HEK293 (cell line): Measurements from ENCODE around the gene MRPS18B.

Experiments used
- PRDM1 ChIP-seq: fragments of 450-650 bp; formaldehyde crosslinking; IDR thresholded peaks from 2 replicates; pipeline ENCODE4; 2016; ENCODE audit warnings: missing biosample characterization, missing genetic modification characterization
- PRDM2 ChIP-seq: fragments of 450-650 bp; formaldehyde crosslinking; IDR thresholded peaks from 2 replicates; pipeline ENCODE4 v1.5.1; 2016; ENCODE audit warnings: missing biosample characterization, missing genetic modification characterization, borderline replicate concordance
- SALL2 ChIP-seq: fragments of 450-650 bp; formaldehyde crosslinking; IDR thresholded peaks from 2 replicates; pipeline ENCODE4 v1.5.0; 2017; ENCODE audit warnings: missing biosample characterization, mild to moderate bottlenecking, missing genetic modification characterization, borderline replicate concordance
- YY2 ChIP-seq: fragments of 450-650 bp; formaldehyde crosslinking; IDR thresholded peaks from 2 replicates; pipeline ENCODE4 v1.5.1; 2016; ENCODE audit warnings: missing biosample characterization, missing genetic modification characterization
- ZBTB1 ChIP-seq: fragments of 450-650 bp; formaldehyde crosslinking; IDR thresholded peaks from 2 replicates; pipeline ENCODE4 v1.5.1; 2016; ENCODE audit warnings: missing biosample characterization, missing genetic modification characterization
- ZBTB20 ChIP-seq: fragments of 450-650 bp; formaldehyde crosslinking; IDR thresholded peaks from 2 replicates; pipeline ENCODE4 v1.5.1; 2016; ENCODE audit warnings: missing biosample characterization, missing genetic modification characterization
- ZBTB48 ChIP-seq: fragments of 450-650 bp; formaldehyde crosslinking; IDR thresholded peaks from 2 replicates; pipeline ENCODE4 v1.5.1; 2016; ENCODE audit warnings: missing biosample characterization, missing genetic modification characterization
- ZNF140 ChIP-seq: fragments of 450-650 bp; formaldehyde crosslinking; IDR thresholded peaks from 2 replicates; pipeline ENCODE4 v1.5.1; 2016; ENCODE audit warnings: missing biosample characterization, missing genetic modification characterization
- ZNF155 ChIP-seq: fragments of 450-650 bp; formaldehyde crosslinking; IDR thresholded peaks from 2 replicates; pipeline ENCODE4 v1.5.1; 2016; ENCODE audit warnings: missing biosample characterization, missing genetic modification characterization
- ZNF18 ChIP-seq: fragments of 450-650 bp; formaldehyde crosslinking; IDR thresholded peaks from 2 replicates; pipeline ENCODE4 v1.5.1; 2016; ENCODE audit warnings: missing biosample characterization, missing genetic modification characterization
- ZNF23 ChIP-seq: fragments of 450-650 bp; formaldehyde crosslinking; IDR thresholded peaks from 2 replicates; pipeline ENCODE4 v1.5.1; 2016; ENCODE audit warnings: missing biosample characterization, missing genetic modification characterization, borderline replicate concordance
- ZNF274 ChIP-seq, 2 experiments: fragments of 200-500 bp in 1 of 2; fragments of 450-650 bp in 1 of 2; sonication (Bioruptor generic) in 1 of 2; formaldehyde crosslinking in 1 of 2; IDR thresholded peaks; 2 replicates each; pipeline versions ENCODE4 v1.5.1 to v1.6.1; 2014 to 2016; ENCODE audit warnings: borderline replicate concordance in 1 of 2, inconsistent platforms in 1 of 2, low read length in 1 of 2, missing biosample characterization in 1 of 2, missing genetic modification characterization in 1 of 2
- ZNF302 ChIP-seq: fragments of 450-650 bp; formaldehyde crosslinking; IDR thresholded peaks from 2 replicates; pipeline ENCODE4 v1.5.1; 2016; ENCODE audit warnings: missing biosample characterization, missing genetic modification characterization, low read depth
- ZNF335 ChIP-seq: fragments of 450-650 bp; formaldehyde crosslinking; conservative IDR thresholded peaks from 2 replicates; pipeline ENCODE4 v1.5.1; 2016; ENCODE audit warnings: missing biosample characterization, missing genetic modification characterization
- ZNF37A ChIP-seq: fragments of 450-650 bp; IDR thresholded peaks from 2 replicates; pipeline ENCODE4 v1.5.1; 2018; ENCODE audit warnings: missing biosample characterization, missing genetic modification characterization
- ZNF391 ChIP-seq: fragments of 450-650 bp; formaldehyde crosslinking; IDR thresholded peaks from 2 replicates; pipeline ENCODE4 v1.5.1; 2016; ENCODE audit warnings: low read depth, missing biosample characterization, missing genetic modification characterization, borderline replicate concordance
- ZNF416 ChIP-seq: fragments of 450-650 bp; formaldehyde crosslinking; IDR thresholded peaks from 2 replicates; pipeline ENCODE4 v1.5.1; 2016; ENCODE audit warnings: missing biosample characterization, missing genetic modification characterization
- ZNF473 ChIP-seq: fragments of 450-650 bp; formaldehyde crosslinking; IDR thresholded peaks from 2 replicates; pipeline ENCODE4 v1.5.1; 2017; ENCODE audit warnings: missing biosample characterization, missing genetic modification characterization
- ZNF600 ChIP-seq: fragments of 450-650 bp; formaldehyde crosslinking; IDR thresholded peaks from 2 replicates; pipeline ENCODE4 v1.5.1; 2016; ENCODE audit warnings: missing biosample characterization, missing genetic modification characterization
- ZNF610 ChIP-seq: fragments of 450-650 bp; formaldehyde crosslinking; IDR thresholded peaks from 2 replicates; pipeline ENCODE4 v1.5.1; 2016; ENCODE audit warnings: missing biosample characterization, missing genetic modification characterization, borderline replicate concordance
- ZNF664 ChIP-seq: fragments of 450-650 bp; formaldehyde crosslinking; IDR thresholded peaks from 2 replicates; pipeline ENCODE4 v1.5.1; 2016; ENCODE audit warnings: missing biosample characterization, missing genetic modification characterization
- ZNF704 ChIP-seq: fragments of 450-650 bp; formaldehyde crosslinking; IDR thresholded peaks from 2 replicates; pipeline ENCODE4 v1.5.1; 2016; ENCODE audit warnings: missing biosample characterization, missing genetic modification characterization
- ZNF768 ChIP-seq: fragments of 450-650 bp; formaldehyde crosslinking; IDR thresholded peaks from 2 replicates; pipeline ENCODE4 v1.5.1; 2018; ENCODE audit warnings: missing biosample characterization, mild to moderate bottlenecking, missing genetic modification characterization
- ZNF777 ChIP-seq: fragments of 450-650 bp; formaldehyde crosslinking; IDR thresholded peaks from 2 replicates; pipeline ENCODE4 v1.5.1; 2017; ENCODE audit warnings: missing biosample characterization, missing genetic modification characterization, borderline replicate concordance
- ZSCAN30 ChIP-seq: fragments of 450-650 bp; IDR thresholded peaks from 2 replicates; pipeline ENCODE4 v1.5.1; 2018; ENCODE audit warnings: missing biosample characterization, mild to moderate bottlenecking, missing genetic modification characterization, moderate library complexity
- TF ChIP-seq, protein P1 (sequence below): fragments of 450-650 bp; formaldehyde crosslinking; IDR thresholded peaks from 2 replicates; pipeline ENCODE4 v1.5.1; 2016; ENCODE audit warnings: missing biosample characterization, missing genetic modification characterization

The MRPS18B gene

DNA sequence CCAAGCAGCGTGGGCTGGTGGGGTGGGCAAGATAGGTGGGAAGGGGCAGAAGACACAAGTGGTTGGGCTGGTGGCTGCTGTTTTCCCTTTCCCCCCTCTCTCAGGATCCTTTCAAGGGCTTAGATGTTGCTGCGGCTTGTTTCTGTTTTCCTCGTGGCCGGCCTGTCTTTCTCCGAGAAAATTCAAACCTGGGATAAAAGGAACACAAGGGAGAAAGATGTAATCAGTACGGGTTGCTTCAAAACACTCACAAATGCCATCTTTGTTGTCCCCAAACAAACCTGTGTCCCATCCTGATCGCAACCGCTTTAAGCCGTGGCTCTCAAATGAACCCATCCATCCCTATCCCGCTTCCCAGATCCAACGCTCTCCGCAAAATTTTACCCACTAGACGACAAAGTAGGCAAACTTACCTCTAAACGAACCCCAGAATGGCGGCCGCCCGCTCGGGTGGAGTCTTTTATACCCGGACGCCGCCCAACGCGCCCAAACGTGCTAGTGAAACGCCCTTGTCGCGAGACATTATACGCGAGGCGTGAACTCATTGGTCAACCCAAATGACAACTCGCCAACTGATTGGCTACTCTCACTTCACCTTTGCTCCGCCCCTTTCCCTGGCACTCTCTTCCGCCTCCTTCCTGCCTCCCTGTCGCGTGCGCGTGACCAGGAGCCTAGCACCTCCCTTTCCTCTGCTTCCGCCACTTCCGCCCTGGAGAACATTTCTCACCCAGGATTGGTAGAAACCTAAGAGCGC lies 652 bp upstream of the MRPS18B start, which contains the start of gene PPP1R10 (continued):
- peak; percentile 70; the same call in 1 of the 2 replicates for TF ChIP-seq ZSCAN30
- peak; percentile 97 for TF ChIP-seq PRDM1 (tag by site-specific recombination)
- TF ChIP-seq ZNF155 (tag by site-specific recombination) = no peak
- TF ChIP-seq ZNF274 (IDR thresholded peaks at IDR 0.05; ENCODE audit: low read length) = no peak
- TF ChIP-seq ZNF274 (tag by site-specific recombination; IDR thresholded peaks at IDR 0.05; ENCODE audit: borderline replicate concordance) = no peak
- peak; percentile 40; the same call in 1 of the 2 replicates for TF ChIP-seq ZNF777 (tag by site-specific recombination)
- TF ChIP-seq ZNF768 (tag by site-specific recombination) = no peak; the same call in 1 of the 2 replicates
- no peak for TF ChIP-seq ZNF664 (tag by site-specific recombination)
- TF ChIP-seq ZNF416 (tag by site-specific recombination) = no peak
- TF ChIP-seq ZBTB20 (tag by site-specific recombination) = no peak
- TF ChIP-seq ZBTB48 (tag by site-specific recombination) = peak; percentile 31; the same call in 1 of the 2 replicates
- TF ChIP-seq ZNF23 (tag by site-specific recombination) = no peak
- no peak for TF ChIP-seq ZNF335 (tag by site-specific recombination)
- TF ChIP-seq ZNF473 = no peak
- TF ChIP-seq ZBTB1 (tag by site-specific recombination) = no peak
- no peak for TF ChIP-seq ZNF140
- peak; percentile 35 for TF ChIP-seq ZNF600 (tag by site-specific recombination)
- TF ChIP-seq SALL2 = no peak
- TF ChIP-seq PRDM2 = no peak
- no peak for TF ChIP-seq ZNF37A (tag by site-specific recombination)
- TF ChIP-seq ZNF302 = no peak
- TF ChIP-seq ZNF18 = no peak
- TF ChIP-seq ZNF391 (tag by site-specific recombination) = peak; percentile 95
- peak; percentile 89 for TF ChIP-seq YY2
- peak; percentile 47; the same call in 1 of the 2 replicates for TF ChIP-seq ZNF610 (tag by site-specific recombination)
- TF ChIP-seq ZNF704 (tag by site-specific recombination) = no peak
- TF ChIP-seq, protein P1, sequence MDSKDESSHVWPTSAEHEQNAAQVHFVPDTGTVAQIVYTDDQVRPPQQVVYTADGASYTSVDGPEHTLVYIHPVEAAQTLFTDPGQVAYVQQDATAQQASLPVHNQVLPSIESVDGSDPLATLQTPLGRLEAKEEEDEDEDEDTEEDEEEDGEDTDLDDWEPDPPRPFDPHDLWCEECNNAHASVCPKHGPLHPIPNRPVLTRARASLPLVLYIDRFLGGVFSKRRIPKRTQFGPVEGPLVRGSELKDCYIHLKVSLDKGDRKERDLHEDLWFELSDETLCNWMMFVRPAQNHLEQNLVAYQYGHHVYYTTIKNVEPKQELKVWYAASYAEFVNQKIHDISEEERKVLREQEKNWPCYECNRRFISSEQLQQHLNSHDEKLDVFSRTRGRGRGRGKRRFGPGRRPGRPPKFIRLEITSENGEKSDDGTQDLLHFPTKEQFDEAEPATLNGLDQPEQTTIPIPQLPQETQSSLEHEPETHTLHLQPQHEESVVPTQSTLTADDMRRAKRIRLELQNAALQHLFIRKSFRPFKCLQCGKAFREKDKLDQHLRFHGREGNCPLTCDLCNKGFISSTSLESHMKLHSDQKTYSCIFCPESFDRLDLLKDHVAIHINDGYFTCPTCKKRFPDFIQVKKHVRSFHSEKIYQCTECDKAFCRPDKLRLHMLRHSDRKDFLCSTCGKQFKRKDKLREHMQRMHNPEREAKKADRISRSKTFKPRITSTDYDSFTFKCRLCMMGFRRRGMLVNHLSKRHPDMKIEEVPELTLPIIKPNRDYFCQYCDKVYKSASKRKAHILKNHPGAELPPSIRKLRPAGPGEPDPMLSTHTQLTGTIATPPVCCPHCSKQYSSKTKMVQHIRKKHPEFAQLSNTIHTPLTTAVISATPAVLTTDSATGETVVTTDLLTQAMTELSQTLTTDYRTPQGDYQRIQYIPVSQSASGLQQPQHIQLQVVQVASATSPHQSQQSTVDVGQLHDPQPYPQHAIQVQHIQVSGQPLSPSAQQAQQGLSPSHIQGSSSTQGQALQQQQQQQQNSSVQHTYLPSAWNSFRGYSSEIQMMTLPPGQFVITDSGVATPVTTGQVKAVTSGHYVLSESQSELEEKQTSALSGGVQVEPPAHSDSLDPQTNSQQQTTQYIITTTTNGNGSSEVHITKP (tag by site-specific recombination) = no peak
